T-helper 2 cell treated with Interferon-gamma antibody and Interleukin-4, amounts not matched to agents 5 μg/mL and 100 μg/mL, for 36 hours (primary cell): Measurements from ENCODE around the gene SLC17A2.
"Not testable (repeated sequence)": the region's sequence is repeated elsewhere in the genome, so short reads cannot be mapped to it uniquely, and the experiment has no call there.

ENCODE experiments used
- DNase-seq: peaks from one replicate; pipeline ENCODE4 v3.0.0; 2021; ENCODE audit warnings: low spot score
- H3K27ac Mint-ChIP-seq: one replicate; pipeline ENCODE4 v1.8.0; 2021; ENCODE audit warnings: mild to moderate bottlenecking, mixed read lengths
- H3K27me3 Mint-ChIP-seq: one replicate; pipeline ENCODE4 v1.8.0; 2021; ENCODE audit warnings: low read depth, mixed read lengths
- H3K36me3 Mint-ChIP-seq: one replicate; pipeline ENCODE4 v1.8.0; 2021; ENCODE audit warnings: low read depth, mixed read lengths
- H3K4me1 Mint-ChIP-seq: one replicate; pipeline ENCODE4 v1.8.0; 2021; ENCODE audit warnings: low read depth, mixed read lengths
- H3K4me3 Mint-ChIP-seq: one replicate; pipeline ENCODE4 v1.8.0; 2022; ENCODE audit warnings: mild to moderate bottlenecking, moderate library complexity, mixed read lengths
- H3K9me3 Mint-ChIP-seq: one replicate; pipeline ENCODE4 v1.8.0; 2021; ENCODE audit warnings: mixed read lengths

Gene SLC17A2

DNA sequence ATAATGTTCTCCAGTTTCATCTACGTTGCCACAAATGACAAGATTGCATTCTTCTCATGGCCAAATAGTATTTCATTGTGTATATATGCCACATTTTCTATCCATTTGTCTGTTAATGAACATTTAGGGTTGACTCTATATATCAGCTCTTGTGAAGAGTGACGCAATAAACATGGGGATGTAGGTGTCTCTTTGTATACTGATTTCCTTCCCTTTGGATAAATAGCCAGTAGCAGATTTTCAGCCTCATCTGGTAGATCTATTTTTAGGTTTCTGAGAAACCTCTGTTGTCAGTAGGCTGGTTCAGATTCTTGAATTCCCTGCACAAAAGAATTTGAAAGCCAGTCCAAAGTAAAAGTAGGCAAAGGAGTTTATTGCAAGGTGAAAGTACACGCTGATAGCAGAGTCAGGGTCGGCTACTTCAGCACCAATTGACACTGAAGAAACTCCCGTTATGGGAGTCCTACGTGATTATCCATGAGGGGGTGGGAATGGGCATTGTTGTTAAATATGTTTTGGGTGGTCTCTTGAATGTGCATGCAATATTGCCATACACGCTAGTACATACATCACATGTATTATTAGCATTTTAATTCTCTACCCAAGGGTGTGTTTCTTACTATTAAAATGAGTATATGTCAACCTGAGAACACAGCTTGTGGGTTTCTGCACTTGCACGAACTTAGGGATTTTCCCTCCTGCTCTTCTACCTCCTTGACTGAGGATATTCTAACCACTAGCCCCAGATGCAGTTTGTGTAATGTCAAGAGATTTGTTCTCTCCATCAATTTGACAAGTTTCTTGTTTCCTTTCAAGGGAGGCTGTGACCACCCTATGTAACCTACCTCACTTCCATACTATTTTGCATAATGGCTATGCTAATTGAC lies 14.4 kb upstream of the SLC17A2 start:
- DNase-seq: peak; percentile 43
- Mint-ChIP-seq H3K9me3 (peaks cover 9% of the 10 kb centered on the region), H3K4me3 (peak overlapping the region; percentile 44), H3K36me3 (peaks cover 4% of the 10 kb centered on the region), H3K4me1 (peaks cover 31% of the 10 kb centered on the region), H3K27ac (peak overlapping the region; percentile 23), H3K27me3 (peaks cover 3% of the 10 kb centered on the region)

DNA sequence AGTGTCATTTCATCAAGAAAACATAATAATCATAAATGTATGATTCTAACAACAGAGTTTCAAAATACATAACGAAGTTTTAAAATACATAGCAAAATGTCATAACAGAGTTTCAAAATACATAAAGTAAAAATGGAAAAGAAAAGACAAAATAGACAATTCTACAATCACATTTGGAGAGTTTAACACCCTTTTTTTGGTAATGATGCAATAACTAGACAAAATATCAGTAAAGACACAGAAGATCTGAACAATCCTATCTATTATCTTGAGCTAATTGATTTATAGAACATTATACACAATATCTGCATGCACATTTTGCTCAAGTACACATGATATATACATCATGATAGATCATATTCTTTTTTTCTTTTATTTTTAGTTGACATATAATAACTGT lies 13.4 kb upstream of the SLC17A2 start:
- Mint-ChIP-seq H3K4me3 (no peak overlapping the region), H3K4me1 (peaks cover 31% of the 10 kb centered on the region), H3K36me3 (peaks cover 4% of the 10 kb centered on the region), H3K27ac (no peak overlapping the region), H3K27me3 (peaks cover 3% of the 10 kb centered on the region), H3K9me3 (peaks cover 9% of the 10 kb centered on the region)
- no peak for DNase-seq

DNA sequence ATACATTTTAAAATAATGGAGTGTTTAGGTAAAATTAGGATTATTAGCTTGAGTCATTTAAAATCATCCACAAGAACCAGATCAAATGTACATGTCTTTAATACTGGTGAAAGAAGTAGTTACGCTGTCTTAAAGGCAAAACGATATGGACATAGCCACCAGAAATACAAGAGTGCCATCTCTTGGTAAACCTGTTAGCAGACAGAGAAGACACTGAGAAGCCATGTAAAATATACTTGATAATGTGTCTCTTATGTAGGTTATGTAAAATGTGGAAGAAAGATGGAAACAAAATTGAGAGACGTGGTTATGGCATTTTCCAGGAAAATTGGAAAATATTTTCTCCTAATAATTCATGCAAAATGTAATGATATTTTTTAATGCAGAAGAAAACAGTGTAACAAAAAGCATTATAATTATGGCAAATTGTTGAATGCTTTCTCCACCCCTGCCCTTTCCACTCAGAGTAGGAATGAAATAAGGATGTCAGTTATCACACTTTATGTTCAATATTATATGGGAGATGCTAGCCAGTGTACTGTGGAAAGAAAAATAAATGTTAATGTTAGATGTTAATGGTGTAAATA lies 12.2 kb upstream of the SLC17A2 start:
- peaks cover 4% of the 10 kb centered on the region for H3K36me3 Mint-ChIP-seq
- peaks cover 3% of the 10 kb centered on the region for H3K27me3 Mint-ChIP-seq
- no peak overlapping the region for H3K4me3 Mint-ChIP-seq
- H3K9me3 Mint-ChIP-seq: peaks cover 9% of the 10 kb centered on the region
- peaks cover 31% of the 10 kb centered on the region for H3K4me1 Mint-ChIP-seq
- DNase-seq: no peak
- H3K27ac Mint-ChIP-seq: no peak overlapping the region

GRCh38 chr6:25939593-25939992 lies 9.1 kb upstream of the SLC17A2 start:
- Mint-ChIP-seq H3K4me3 (no peak overlapping the region), H3K36me3 (no peaks in the 10 kb centered on the region), H3K9me3 (no peaks in the 10 kb centered on the region), H3K4me1 (peaks cover 9% of the 10 kb centered on the region), H3K27ac (no peak overlapping the region), H3K27me3 (peaks cover 2% of the 10 kb centered on the region)
- no peak for DNase-seq

GRCh38 chr6:25935953-25936352 lies 5.5 kb upstream of the SLC17A2 start:
- no peak for DNase-seq
- Mint-ChIP-seq H3K4me1 (no peaks in the 10 kb centered on the region), H3K27me3 (no peaks in the 10 kb centered on the region), H3K27ac (no peak overlapping the region), H3K9me3 (no peaks in the 10 kb centered on the region), H3K36me3 (no peaks in the 10 kb centered on the region), H3K4me3 (no peak overlapping the region)

DNA sequence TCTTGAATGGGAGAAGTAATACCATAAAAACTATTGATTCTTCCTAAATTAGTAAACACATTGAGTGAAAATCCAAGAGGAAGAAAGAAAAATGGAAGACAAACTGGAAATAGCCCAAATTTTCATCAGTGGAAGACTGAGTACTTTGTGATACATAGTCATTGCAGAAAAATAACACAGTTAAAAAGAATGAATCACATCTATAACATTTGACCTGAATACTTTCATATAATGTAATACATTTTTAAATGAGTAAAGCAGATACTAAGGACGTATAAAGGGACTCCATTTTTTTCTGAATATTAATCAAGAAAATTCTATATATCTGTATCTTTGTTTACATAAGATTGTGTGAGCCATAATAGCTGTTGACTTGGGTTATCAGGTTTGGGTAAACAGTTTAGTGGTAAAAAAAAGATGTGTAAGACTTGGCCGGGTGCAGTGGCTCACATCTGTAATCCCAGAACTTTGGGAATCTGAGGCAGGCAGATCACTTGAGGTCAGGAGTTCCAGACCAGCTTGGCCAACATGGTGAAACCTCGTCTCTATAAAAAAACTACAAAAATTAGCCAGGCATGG lies 4.3 kb upstream of the SLC17A2 start:
- Mint-ChIP-seq H3K4me1 (no peaks in the 10 kb centered on the region), H3K9me3 (no peaks in the 10 kb centered on the region), H3K27ac (no peak overlapping the region), H3K36me3 (no peaks in the 10 kb centered on the region), H3K4me3 (no peak overlapping the region), H3K27me3 (no peaks in the 10 kb centered on the region)
- DNase-seq: no peak

DNA sequence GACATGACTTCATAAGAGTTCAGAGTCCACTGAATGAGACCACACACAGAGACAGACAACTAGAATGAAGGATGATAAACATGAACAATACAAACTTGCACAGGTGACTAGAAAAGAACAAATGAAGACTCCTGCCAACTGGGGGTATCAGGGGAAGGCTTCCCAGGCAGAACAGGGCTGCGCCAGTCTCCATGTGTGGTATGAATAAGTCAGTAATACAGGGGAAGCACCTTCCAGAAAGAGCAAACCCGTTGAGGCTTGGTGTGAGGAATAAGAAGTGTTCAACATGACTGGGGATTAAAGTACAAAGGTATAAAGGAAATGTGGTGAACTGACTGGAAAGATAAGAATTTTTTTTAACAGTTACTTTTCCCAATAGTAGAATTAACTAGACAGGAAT lies 3.7 kb upstream of the SLC17A2 start:
- H3K4me1 Mint-ChIP-seq: peaks cover 1% of the 10 kb centered on the region
- H3K27ac Mint-ChIP-seq: no peak overlapping the region
- H3K9me3 Mint-ChIP-seq: no peaks in the 10 kb centered on the region
- no peaks in the 10 kb centered on the region for H3K36me3 Mint-ChIP-seq
- H3K27me3 Mint-ChIP-seq: no peaks in the 10 kb centered on the region
- DNase-seq: no peak
- H3K4me3 Mint-ChIP-seq: no peak overlapping the region

GRCh38 chr6:25931411-25931709 lies 869 bp upstream of the SLC17A2 start:
- H3K27ac Mint-ChIP-seq: no peak overlapping the region
- H3K9me3 Mint-ChIP-seq: no peaks in the 10 kb centered on the region
- H3K36me3 Mint-ChIP-seq: no peaks in the 10 kb centered on the region
- no peak for DNase-seq
- peaks cover 7% of the 10 kb centered on the region for H3K4me1 Mint-ChIP-seq
- no peaks in the 10 kb centered on the region for H3K27me3 Mint-ChIP-seq
- no peak overlapping the region for H3K4me3 Mint-ChIP-seq

- not testable (repeated sequence) for H3K9me3 Mint-ChIP-seq, H3K27ac Mint-ChIP-seq, DNase-seq, H3K36me3 Mint-ChIP-seq, H3K4me3 Mint-ChIP-seq, H3K27me3 Mint-ChIP-seq
- H3K4me1 Mint-ChIP-seq: peaks cover 10% of the 10 kb centered on the region
Measured at GRCh38 chr6:25929785-25930184, 706 bp downstream of the SLC17A2 start.

DNA sequence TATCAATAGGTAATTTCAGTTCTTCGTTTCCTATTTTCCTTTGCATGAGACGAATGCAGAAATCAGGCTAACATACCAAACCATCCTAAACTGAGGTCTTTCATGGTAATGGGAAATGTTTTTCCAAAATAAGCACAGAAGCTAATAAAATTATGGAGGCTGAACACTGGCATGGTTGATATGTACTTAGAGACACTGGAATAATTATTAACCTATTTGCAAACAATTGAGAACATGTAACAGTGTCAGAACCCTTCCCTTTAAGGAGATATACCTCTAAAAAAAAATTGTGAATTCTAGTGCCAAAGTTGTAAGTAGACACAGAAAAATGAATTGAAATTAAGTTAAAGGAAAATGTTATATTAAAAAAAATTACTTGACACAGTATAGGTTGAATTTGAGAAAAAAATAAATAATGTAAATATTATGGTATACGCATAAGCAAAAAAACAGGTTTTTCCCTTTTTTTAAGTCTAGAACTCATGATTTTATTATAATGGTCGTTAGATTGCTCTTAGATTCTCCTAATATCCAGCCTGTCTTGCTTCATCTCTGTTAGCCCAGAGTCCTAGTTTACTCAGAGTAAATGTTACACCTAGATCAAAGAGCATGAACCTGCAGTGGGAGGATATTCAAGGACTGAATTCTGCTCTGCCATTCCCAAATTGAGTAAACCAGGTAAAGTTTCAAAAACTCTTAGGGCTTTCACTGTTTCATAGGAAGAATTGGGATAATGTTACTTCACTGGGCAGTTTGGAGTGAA lies 1.7 kb downstream of the SLC17A2 start:
- no peak overlapping the region for H3K27ac Mint-ChIP-seq
- no peak for DNase-seq
- H3K9me3 Mint-ChIP-seq: no peaks in the 10 kb centered on the region
- no peak overlapping the region for H3K4me3 Mint-ChIP-seq
- H3K36me3 Mint-ChIP-seq: no peaks in the 10 kb centered on the region
- peaks cover 10% of the 10 kb centered on the region for H3K4me1 Mint-ChIP-seq
- no peaks in the 10 kb centered on the region for H3K27me3 Mint-ChIP-seq

- peaks cover 10% of the 10 kb centered on the region for H3K4me1 Mint-ChIP-seq
- H3K27me3 Mint-ChIP-seq: no peaks in the 10 kb centered on the region
- DNase-seq: no peak
- no peaks in the 10 kb centered on the region for H3K9me3 Mint-ChIP-seq
- no peaks in the 10 kb centered on the region for H3K36me3 Mint-ChIP-seq
- no peak overlapping the region for H3K27ac Mint-ChIP-seq
- H3K4me3 Mint-ChIP-seq: no peak overlapping the region
Measured at GRCh38 chr6:25927756-25928216, 2.7 kb downstream of the SLC17A2 start.

- no peak overlapping the region for H3K27ac Mint-ChIP-seq
- H3K4me1 Mint-ChIP-seq: peaks cover 10% of the 10 kb centered on the region
Measured at GRCh38 chr6:25927178-25927577, 3.3 kb downstream of the SLC17A2 start.

GRCh38 chr6:25925876-25926275 lies 4.6 kb downstream of the SLC17A2 start:
- H3K27me3 Mint-ChIP-seq: no peaks in the 10 kb centered on the region
- H3K4me1 Mint-ChIP-seq: peaks cover 12% of the 10 kb centered on the region
- no peak for DNase-seq
- no peaks in the 10 kb centered on the region for H3K9me3 Mint-ChIP-seq
- no peak overlapping the region for H3K27ac Mint-ChIP-seq
- H3K36me3 Mint-ChIP-seq: no peaks in the 10 kb centered on the region
- no peak overlapping the region for H3K4me3 Mint-ChIP-seq

More at GRCh38 chr6:25927178-25927577, 3.3 kb downstream of the SLC17A2 start:
- no peak for DNase-seq
- H3K9me3 Mint-ChIP-seq: no peaks in the 10 kb centered on the region
- no peaks in the 10 kb centered on the region for H3K36me3 Mint-ChIP-seq
- H3K27me3 Mint-ChIP-seq: no peaks in the 10 kb centered on the region
- H3K4me3 Mint-ChIP-seq: no peak overlapping the region

DNA sequence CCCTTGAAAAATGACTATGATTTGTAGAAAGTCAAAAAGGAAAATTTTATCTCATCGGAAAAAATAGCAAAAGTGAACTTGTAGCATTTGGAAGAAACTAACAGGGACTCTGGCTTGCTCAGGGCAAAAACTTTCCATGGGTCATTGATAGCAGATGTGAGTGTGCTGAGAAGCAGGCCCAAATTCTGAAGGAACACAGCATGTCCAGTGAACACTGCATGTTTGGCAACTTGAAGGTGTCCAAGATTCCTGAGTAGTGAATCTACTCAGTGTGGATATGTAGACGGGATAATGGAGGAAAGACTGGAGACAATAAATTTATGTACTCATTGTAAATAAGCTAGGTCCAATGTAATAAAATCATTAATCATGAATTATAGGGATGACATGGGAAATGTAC lies 8.2 kb downstream of the SLC17A2 start:
- Mint-ChIP-seq H3K4me1 (peaks cover 19% of the 10 kb centered on the region), H3K27me3 (no peaks in the 10 kb centered on the region), H3K9me3 (peaks cover 9% of the 10 kb centered on the region), H3K36me3 (peaks cover 2% of the 10 kb centered on the region), H3K27ac (no peak overlapping the region), H3K4me3 (no peak overlapping the region)
- DNase-seq: no peak
